OCI-LY7 (cell line): ENCODE results near the gene BLNK. TPM values are rescaled to one million over a fixed set of nuclear protein-coding genes. Genes with fewer than 3 reads are reported as not detected.

ENCODE experiments used
- BruUV-seq: library from RNA; stranded (reverse); fragments of 400-500 nt; replicated peaks from 2 replicates; lab custom pipeline; 2021; lab: Mats Ljungman, UMichigan
- CTCF ChIA-PET: fragments of 300-600 bp; sonication (Branson Sonifier 250); formaldehyde crosslinking; loops from one replicate; lab custom pipeline; 2022; ENCODE audit warnings: antibody characterized with exemption; ENCODE audit not compliant: unreplicated experiment; lab: Charles Lee
- POLR2A ChIA-PET: fragments of 300-600 bp; sonication (Branson Sonifier 250); formaldehyde crosslinking; loops from one replicate; lab custom pipeline; 2022; ENCODE audit warnings: antibody characterized with exemption; lab: Charles Lee
- DNase-seq: peaks from one replicate; pipeline ENCODE4 v3.0.0-alpha.2; 2015; ENCODE audit warnings: low spot score
- H2AFZ ChIP-seq: fragments of 200-600 bp; sonication (generic), shearing (Covaris generic); 2 replicates; pipeline ENCODE4 v1.6.1; 2014; ENCODE audit warnings: mild to moderate bottlenecking, antibody characterized with exemption, low read length, moderate library complexity
- H3K27ac ChIP-seq: fragments of 200-600 bp; sonication (generic); 2 replicates; pipeline ENCODE4 v1.5.1; 2014; ENCODE audit warnings: mixed run types, low read depth, mild to moderate bottlenecking, moderate library complexity, low read length, inconsistent platforms; ENCODE audit not compliant: poor library complexity, severe bottlenecking
- H3K36me3 ChIP-seq: fragments of 200-600 bp; sonication (generic); 2 replicates; pipeline ENCODE4 v1.6.1; 2014; ENCODE audit warnings: mild to moderate bottlenecking, antibody characterized with exemption, low read length, moderate library complexity, mixed read lengths; ENCODE audit not compliant: insufficient read depth
- H3K4me1 ChIP-seq: fragments of 200-600 bp; sonication (generic); 2 replicates; pipeline ENCODE4 v1.5.1; 2014; ENCODE audit warnings: mild to moderate bottlenecking, low read length; ENCODE audit not compliant: insufficient read depth, poor library complexity, severe bottlenecking
- H3K4me2 ChIP-seq: fragments of 200-600 bp; sonication (generic); 2 replicates; pipeline ENCODE4 v1.6.1; 2014; ENCODE audit warnings: mild to moderate bottlenecking, low read length
- H3K4me3 ChIP-seq: fragments of 200-600 bp; sonication (generic); 2 replicates; pipeline ENCODE4 v1.5.1; 2014; ENCODE audit warnings: mild to moderate bottlenecking, low read depth, low read length; ENCODE audit not compliant: poor library complexity, severe bottlenecking
- H3K79me2 ChIP-seq: fragments of 200-600 bp; sonication (generic); 2 replicates; pipeline ENCODE4 v1.6.1; 2016; ENCODE audit warnings: low read depth, mild to moderate bottlenecking, low read length, moderate library complexity, mixed read lengths; ENCODE audit not compliant: insufficient read depth
- H3K9me2 ChIP-seq: fragments of 200-600 bp; sonication (generic); 2 replicates; pipeline ENCODE4 v1.6.1; 2016; ENCODE audit warnings: mild to moderate bottlenecking, low read length, mixed read lengths; ENCODE audit not compliant: insufficient read depth
- H3K9me3 ChIP-seq: fragments of 200-600 bp; sonication (generic); 2 replicates; pipeline ENCODE4 v1.6.1; 2014; ENCODE audit warnings: mild to moderate bottlenecking, mixed run types, low read length, mixed read lengths
- H4K20me1 ChIP-seq: fragments of 200-600 bp; sonication (generic); 2 replicates; pipeline ENCODE4 v1.6.1; 2014; ENCODE audit warnings: mild to moderate bottlenecking, antibody characterized with exemption, low read length, moderate library complexity, mixed read lengths; ENCODE audit not compliant: insufficient read depth
- CTCF ChIP-seq: fragments of 200-600 bp; sonication (generic); conservative IDR thresholded peaks from 2 replicates; pipeline ENCODE4 v1.5.1; 2014; ENCODE audit warnings: mild to moderate bottlenecking, antibody characterized with exemption, low read length, moderate library complexity, mixed read lengths
- EZH2phosphoT487 ChIP-seq: fragments of 200-600 bp; sonication (generic); IDR thresholded peaks from 2 replicates; pipeline ENCODE4 v1.6.1; 2018; ENCODE audit warnings: low read depth, borderline replicate concordance, mild to moderate bottlenecking, mixed run types, antibody characterized with exemption, low read length, moderate library complexity, mixed read lengths
- intact Hi-C: fragments of 100-400 bp; cut with micrococcal nuclease; formaldehyde crosslinking; loops from one replicate; pipeline ENCODE4 v1.10.0; 2022; ENCODE audit not compliant: unreplicated experiment
- total RNA-seq, 2 experiments: library from RNA; depleted of rRNA in 1 of 2; stranded (reverse); fragments of >200 nt in 1 of 2; shearing (Covaris generic) in 1 of 2; gene quantifications; 2 replicates each; pipeline ENCODE4 v1.2.3, GENCODE V29; 2014 to 2022

BLNK gene
- total RNA-seq, 2 experiments from 2014 or later, result 113 to 201 TPM

- H2AFZ ChIP-seq, result no peak overlapping the region
- no TSS peak for BruUV-seq
- peak overlapping the region; percentile 60 for H3K27ac ChIP-seq
- DNase-seq, result no peak
- TF ChIP-seq CTCF (no peak), EZH2phosphoT487 (no peak)
- H3K4me2 ChIP-seq, result no peak overlapping the region
- no peaks in the 10 kb centered on the region for H3K9me2 ChIP-seq
- no peak overlapping the region for H3K4me3 ChIP-seq
- H3K36me3 ChIP-seq, result peaks cover 99% of the 10 kb centered on the region
- H3K4me1 ChIP-seq, result peaks cover 35% of the 10 kb centered on the region
- no peaks in the 10 kb centered on the region for H4K20me1 ChIP-seq
- ChIA-PET POLR2A (interaction anchor here (1.3 to 4.9 kb wide), 4 partner anchors 14 to 62 kb away, joined by 3 to 80 read pairs (median 20); partner anchors contain the start of gene BLNK), CTCF (interaction anchor here (1.0 to 3.1 kb wide), 5 partner anchors 39 to 108 kb away, joined by 3 to 104 read pairs (median 9); no protein-coding TSS in a partner anchor)
- peaks cover 28% of the 10 kb centered on the region; the same call in 1 of the 2 replicates for H3K79me2 ChIP-seq
- no peaks in the 10 kb centered on the region for H3K9me3 ChIP-seq
- intact Hi-C loops, result no loop called here
Measured at GRCh38 chr10:96230527-96230926, 40.8 kb downstream of the BLNK start.

- Histone ChIP-seq H4K20me1 (no peaks in the 10 kb centered on the region), H3K9me2 (no peaks in the 10 kb centered on the region), H2AFZ (no peak overlapping the region), H3K79me2 (peaks cover 19% of the 10 kb centered on the region; the same call in 1 of the 2 replicates), H3K4me3 (no peak overlapping the region), H3K4me2 (no peak overlapping the region), H3K27ac (peak overlapping the region; percentile 60), H3K36me3 (peaks cover 99% of the 10 kb centered on the region), H3K4me1 (peaks cover 26% of the 10 kb centered on the region), H3K9me3 (no peaks in the 10 kb centered on the region)
- intact Hi-C loops, result loop anchor here (1.0 to 5.0 kb wide), 4 partner anchors 42 to 197 kb away; partner anchors contain the start of gene BLNK
- TF ChIP-seq EZH2phosphoT487 (no peak), CTCF (peak; percentile 100)
- CTCF ChIA-PET, result interaction anchor here (0.6 to 3.1 kb wide), 26 partner anchors 9 to 1915 kb away, joined by 3 to 104 read pairs (median 4); no protein-coding TSS in a partner anchor
- BruUV-seq, result no TSS peak
- DNase-seq, result peak; percentile 91
- POLR2A ChIA-PET, result interaction anchor here (0.6 to 4.9 kb wide), 12 partner anchors 15 to 473 kb away, joined by 3 to 80 read pairs (median 4); partner anchors contain the start of genes BLNK, DNTT and ENTPD1
Measured at GRCh38 chr10:96229568-96230030, 41.8 kb downstream of the BLNK start.
